K562 (cell line): ENCODE measurements around the gene KCNJ12. TPM values are rescaled to one million over a fixed set of nuclear protein-coding genes. Genes with fewer than 3 reads are reported as not detected.
A peak's percentile ranks its signal among the peaks of the same experiment; 100 is the strongest.

ENCODE experiments used
- ATAC-seq: fragments of 200-7000 bp; cut with Tn5 transposase; 3 replicates; pipeline ENCODE4 v1.9.1; 2020; ENCODE audit warnings: moderate library complexity
- BruUV-seq: library from RNA; stranded (reverse); fragments of 400-500 nt; replicated peaks from 2 replicates; lab custom pipeline; 2021; lab: Mats Ljungman, UMichigan
- CTCF ChIA-PET: fragments of 300-600 bp; formaldehyde crosslinking; extraction: SDS; loops from one replicate; lab custom pipeline; 2021; ENCODE audit warnings: low intra/inter-chr PET ratio; lab: Yijun Ruan, JAX
- POLR2A ChIA-PET: fragments of 300-600, 350-650 bp; sonication (Branson Sonifier 250); formaldehyde crosslinking; extraction: SDS; loops from one replicate; lab custom pipeline; 2021; ENCODE audit warnings: antibody characterized with exemption, inconsistent platforms; lab: Yijun Ruan, JAX
- DNase-seq, 4 experiments: peaks; one replicate each; pipeline versions ENCODE4 v3.0.0 to v3.0.0-alpha.2; 2011 to 2018; ENCODE audit warnings: low spot score in 3 of 4, mixed read lengths in 3 of 4; ENCODE audit errors: extremely low read depth in 1 of 4
- FAIRE-seq: peaks from 2 replicates; lab custom pipeline; 2011; peaks lifted over from hg19 to GRCh38; lab: Jason Lieb, UNC
- H2AFZ ChIP-seq: 2 replicates; pipeline ENCODE4 v1.6.0; 2011; ENCODE audit warnings: low read depth, low read length, control low read depth, inconsistent platforms
- H3K27ac ChIP-seq: fragments of 200-600 bp; 3 replicates; pipeline ENCODE4 v1.8.0; 2011; ENCODE audit warnings: low read depth, mild to moderate bottlenecking, control low read depth, inconsistent platforms, low read length, moderate library complexity, mixed read lengths; ENCODE audit errors: extremely low read depth
- H3K27me3 ChIP-seq, 2 experiments: fragments of 300-600 bp in 1 of 2; 2 replicates in 1 of 2; 3 replicates in 1 of 2; pipeline versions ENCODE4 v1.6.0 to v1.8.0; 2011; ENCODE audit warnings: inconsistent platforms in 2 of 2, low read length in 2 of 2, mild to moderate bottlenecking in 1 of 2, mixed read lengths in 1 of 2, moderate library complexity in 1 of 2; ENCODE audit not compliant: control insufficient read depth in 2 of 2, insufficient read depth in 2 of 2
- H3K36me3 ChIP-seq: fragments of 300-600 bp; 3 replicates; pipeline ENCODE4 v1.8.0; 2011; ENCODE audit warnings: mild to moderate bottlenecking, low read length, inconsistent platforms; ENCODE audit not compliant: control insufficient read depth, insufficient read depth
- H3K4me1 ChIP-seq, 2 experiments: fragments of 200-600 bp in 1 of 2; replicated peaks in 1 of 2; 2 replicates in 1 of 2; 3 replicates in 1 of 2; pipeline versions ENCODE4 v1.5.1 to v1.8.0; 2011; ENCODE audit warnings: inconsistent platforms in 2 of 2, low read length in 2 of 2, mild to moderate bottlenecking in 1 of 2, mixed read lengths in 1 of 2, moderate library complexity in 1 of 2; ENCODE audit not compliant: control insufficient read depth in 2 of 2, insufficient read depth in 2 of 2
- H3K4me2 ChIP-seq: 2 replicates; pipeline ENCODE4 v1.6.1; 2011; ENCODE audit warnings: low read length, control low read depth, inconsistent platforms, mixed read lengths; ENCODE audit not compliant: insufficient read depth
- H3K4me3 ChIP-seq: fragments of 200-600 bp; sonication (generic), shearing (Covaris generic); 2 replicates; pipeline ENCODE4 v1.5.1; 2016; ENCODE audit warnings: control low read depth, inconsistent platforms
- H3K79me2 ChIP-seq: fragments of 200-600 bp; 3 replicates; pipeline ENCODE4 v1.8.0; 2011; ENCODE audit warnings: low read length, inconsistent platforms; ENCODE audit not compliant: control insufficient read depth, insufficient read depth
- H3K9ac ChIP-seq, 2 experiments: 2 replicates each; pipeline versions ENCODE4 v1.6.0 to v1.6.1; 2011; ENCODE audit warnings: low read depth in 2 of 2, low read length in 2 of 2, control low read depth in 1 of 2, inconsistent platforms in 1 of 2, mild to moderate bottlenecking in 1 of 2, mixed read lengths in 1 of 2; ENCODE audit not compliant: insufficient read depth in 1 of 2
- H3K9me1 ChIP-seq: one replicate; pipeline ENCODE4 v1.6.0; 2011; ENCODE audit warnings: inconsistent platforms, mild to moderate bottlenecking, low read length, moderate library complexity; ENCODE audit not compliant: control insufficient read depth, insufficient read depth
- H3K9me3 ChIP-seq: replicated peaks from 2 replicates; pipeline ENCODE4 v1.5.1; 2011; ENCODE audit warnings: low read depth, low read length, inconsistent platforms; ENCODE audit not compliant: control insufficient read depth, insufficient read depth
- H4K20me1 ChIP-seq: replicated peaks from 2 replicates; pipeline ENCODE4 v1.6.1; 2011; ENCODE audit warnings: low read length, inconsistent platforms, mixed read lengths; ENCODE audit not compliant: control insufficient read depth, insufficient read depth
- C11orf30 ChIP-seq: fragments of 450-650 bp; IDR thresholded peaks from 2 replicates; pipeline ENCODE4 v1.6.1; 2016; ENCODE audit warnings: low read depth, mild to moderate bottlenecking
- EP300 ChIP-seq: IDR thresholded peaks from 2 replicates; pipeline ENCODE4 v1.6.1; 2012; ENCODE audit warnings: low read length, improper control_type of control experiment
- EZH2 ChIP-seq: IDR thresholded peaks from 2 replicates; pipeline ENCODE4 v1.6.1; 2012; ENCODE audit warnings: low read depth, mild to moderate bottlenecking, inconsistent platforms, low read length, borderline replicate concordance
- L3MBTL2 ChIP-seq: fragments of 450-650 bp; IDR thresholded peaks from 2 replicates; pipeline ENCODE4 v1.6.1; 2016; ENCODE audit warnings: mild to moderate bottlenecking, moderate library complexity
- MAFG ChIP-seq: fragments of 450-650 bp; conservative IDR thresholded peaks from 2 replicates; pipeline ENCODE4 v1.6.1; 2016; ENCODE audit warnings: missing genetic modification characterization, missing compliant biosample characterization
- MTA3 ChIP-seq: fragments of 450-650 bp; formaldehyde crosslinking; IDR thresholded peaks from 2 replicates; pipeline ENCODE4 v1.6.1; 2017; ENCODE audit warnings: mild to moderate bottlenecking, borderline replicate concordance
- ZBTB7A ChIP-seq: IDR thresholded peaks from 2 replicates; pipeline ENCODE4 v1.6.1; 2011; ENCODE audit warnings: low read depth, mild to moderate bottlenecking, low read length, moderate library complexity, borderline replicate concordance; ENCODE audit not compliant: control insufficient read depth
- ZNF316 ChIP-seq: fragments of 450-650 bp; IDR thresholded peaks from 2 replicates; pipeline ENCODE4 v1.6.1; 2016
- WGBS: fragments of 100-300 bp; shearing (Covaris generic); methylation state at CpG from one replicate; pipeline ENCODE4 v1.1.6; 2016; ENCODE audit warnings: low coverage, mixed read lengths; ENCODE audit not compliant: insufficient coverage; ENCODE audit errors: missing lambda C conversion rate; 5-methylcytosine and 5-hydroxymethylcytosine counted together
- in situ Hi-C: fragments of 300-500 bp; cut with MboI; formaldehyde crosslinking; loops from 4 replicates; pipeline ENCODE4 v1.15.0; 2018; ENCODE audit warnings: inconsistent platforms, mixed read lengths
- intact Hi-C: fragments of 100-400 bp; cut with micrococcal nuclease; formaldehyde crosslinking; loops from 2 replicates; pipeline ENCODE4 v1.14.2; 2022
- polyA plus RNA-seq, 8 experiments: library from polyadenylated mRNA; depleted of rRNA in 4 of 8; stranded (reverse) in 5 of 8; unstranded in 3 of 8; fragments of >200 nt; fragmentation: Nextera tagmentation in 2 of 8; fragmentation: Illumina TruSeq in 1 of 8; extraction: Ambion mirVana in 2 of 8; extraction: Trizol in 1 of 8; gene quantifications; 2 replicates each; pipeline versions ENCODE4 v1.2.1 to v1.2.3, GENCODE V29; 2011 to 2014; ENCODE audit warnings: inconsistent platforms in 1 of 8, missing spikeins in 1 of 8
- total RNA-seq, 7 experiments: library from RNA; depleted of rRNA in 6 of 7; stranded (reverse); fragments of >200 nt in 6 of 7; fragmentation: Illumina TruSeq in 2 of 7; extraction: Trizol in 2 of 7; gene quantifications; 2 replicates each; pipeline versions ENCODE4 v1.2.1 to v1.2.3, GENCODE V29; 2011 to 2021; ENCODE audit warnings: low replicate concordance in 1 of 7
- TF ChIP-seq, protein P1 (sequence below), 2 experiments: IDR thresholded peaks; 2 replicates each; pipeline ENCODE4 v1.6.1; 2012; ENCODE audit warnings: improper control_type of control experiment in 2 of 2, low read depth in 2 of 2, low read length in 2 of 2, borderline replicate concordance in 1 of 2
- TF ChIP-seq, protein P2 (sequence below), 2 experiments: IDR thresholded peaks; 2 replicates each; pipeline ENCODE4 v1.6.1; 2011; ENCODE audit warnings: borderline replicate concordance in 1 of 2, control low read depth in 1 of 2, low read depth in 1 of 2, low read length in 1 of 2, mild to moderate bottlenecking in 1 of 2, mixed read lengths in 1 of 2, moderate library complexity in 1 of 2; ENCODE audit not compliant: insufficient read depth in 1 of 2, insufficient read length in 1 of 2, poor library complexity in 1 of 2, severe bottlenecking in 1 of 2; ENCODE audit errors: extremely low read depth in 1 of 2

The KCNJ12 gene
- total and polyA plus RNA-seq, 9 of the 15 experiments (the other 6 are each of a cell fraction or from before 2014, with no cell fraction given), result 0.02 TPM; not detected in 8

DNA sequence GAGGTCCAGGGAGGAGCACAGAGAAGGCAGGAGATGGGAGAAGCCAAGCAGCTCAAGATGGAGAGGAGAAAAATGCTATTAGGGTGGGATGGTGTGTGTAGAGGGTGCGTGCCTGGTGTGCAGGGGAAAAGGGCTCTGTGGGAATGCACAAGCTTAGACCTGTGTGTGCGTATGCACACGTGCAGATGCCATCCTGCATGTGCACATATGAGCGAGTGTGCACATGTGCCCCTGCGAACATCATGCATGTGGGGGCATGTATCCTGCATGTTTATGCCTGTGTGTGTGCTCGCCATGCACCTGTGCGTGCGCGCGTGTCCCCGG is 438 bp upstream of the KCNJ12 start:
- Histone ChIP-seq H3K27me3 (peaks cover 0 to 40% of the 10 kb centered on the region in 2 experiments; a peak in 3 of 5 replicates), H4K20me1 (no peaks in the 10 kb centered on the region; the same call in none of the 2 replicates), H2AFZ (no peak overlapping the region), H3K36me3 (no peaks in the 10 kb centered on the region), H3K79me2 (no peaks in the 10 kb centered on the region), H3K27ac (no peak overlapping the region), H3K4me1 (peaks cover 0 to 23% of the 10 kb centered on the region in 2 experiments; a peak in 2 of 5 replicates), H3K9me3 (no peaks in the 10 kb centered on the region), H3K4me3 (no peak overlapping the region), H3K9ac (no peak overlapping the region), H3K9me1 (no peaks in the 10 kb centered on the region), H3K4me2 (no peak overlapping the region)
- no TSS peak for BruUV-seq
- FAIRE-seq (no peak), ATAC-seq (no peak), DNase-seq (no peak)
- intact Hi-C loops, result no loop called here
- TF ChIP-seq EP300 (no peak), ZBTB7A (no peak)
- in situ Hi-C loops, result no loop called here
- ChIA-PET CTCF (no interaction called here), POLR2A (no interaction called here)
- 45% methylated on average over 5 of the region's 11 CpGs for WGBS

DNA sequence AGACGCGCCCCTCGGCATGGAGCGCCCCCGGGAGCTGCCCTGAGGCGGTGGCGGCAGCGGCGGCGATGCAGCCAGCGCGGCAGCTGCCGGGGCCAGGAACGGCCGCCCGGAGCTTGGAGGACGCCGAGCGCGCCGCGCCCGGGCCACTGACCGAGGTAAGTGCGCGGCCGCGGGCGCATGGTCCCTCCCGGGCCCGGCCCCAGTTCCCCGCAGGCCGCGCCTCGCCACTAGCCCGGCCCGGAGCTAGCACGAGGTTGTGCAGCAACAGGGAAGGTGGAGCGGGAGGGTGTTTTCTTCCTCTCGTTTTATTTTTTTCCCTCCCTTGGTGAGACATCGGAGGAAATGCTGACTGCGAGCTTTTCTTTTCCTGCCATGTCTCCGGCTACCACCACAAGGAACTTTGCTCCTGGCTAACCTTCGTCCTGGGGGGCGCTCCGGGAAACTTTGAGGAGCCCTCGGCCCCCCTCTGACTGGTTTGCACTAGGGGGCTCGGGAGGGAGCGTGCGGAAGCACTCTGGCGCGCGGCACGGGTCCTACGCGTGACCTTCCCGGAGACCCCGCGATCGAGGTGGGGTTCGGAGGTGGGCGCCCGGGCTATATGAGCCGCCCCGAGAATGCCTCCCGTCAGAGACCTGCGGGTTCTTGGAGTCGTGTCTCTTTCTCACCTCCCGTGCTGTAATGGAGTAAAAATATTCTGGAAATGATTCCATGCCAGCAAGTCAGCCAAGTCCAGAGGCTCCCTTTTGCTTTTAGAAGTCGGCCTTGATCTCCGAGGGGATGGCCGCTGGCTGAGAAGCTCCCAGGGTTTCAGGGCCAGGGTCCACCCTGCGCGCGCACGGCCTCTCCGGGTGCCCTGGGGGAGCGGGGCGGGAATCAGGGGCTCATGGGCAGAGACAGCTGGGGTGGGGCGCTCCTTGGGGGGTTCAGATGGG is 868 bp downstream of the KCNJ12 start:
- Histone ChIP-seq H3K4me2 (no peak overlapping the region), H3K36me3 (no peaks in the 10 kb centered on the region), H3K27me3 (peaks cover 0 to 30% of the 10 kb centered on the region in 2 experiments; a peak in 3 of 5 replicates), H3K9ac (no peak overlapping the region), H2AFZ (no peak overlapping the region), H3K79me2 (no peaks in the 10 kb centered on the region), H3K27ac (no peak overlapping the region), H3K9me1 (no peaks in the 10 kb centered on the region), H4K20me1 (no peaks in the 10 kb centered on the region; the same call in none of the 2 replicates), H3K9me3 (no peaks in the 10 kb centered on the region), H3K4me3 (no peak overlapping the region), H3K4me1 (peaks cover 0 to 23% of the 10 kb centered on the region in 2 experiments; a peak in 2 of 5 replicates)
- CTCF ChIA-PET, result no interaction called here
- intact Hi-C loops (no loop called here), in situ Hi-C loops (no loop called here)
- POLR2A ChIA-PET, result no interaction called here
- DNase-seq, result peak in 3 of 4 experiments; percentile 14 to 30 (median 28)
- TF ChIP-seq MAFG (tag) (peak; percentile 31), ZNF316 (peak; percentile 43), EZH2 (no peak), C11orf30 (peak; percentile 36; the same call in 1 of the 2 replicates), MTA3 (no peak), L3MBTL2 (peak; percentile 51)
- TF ChIP-seq, protein P1, sequence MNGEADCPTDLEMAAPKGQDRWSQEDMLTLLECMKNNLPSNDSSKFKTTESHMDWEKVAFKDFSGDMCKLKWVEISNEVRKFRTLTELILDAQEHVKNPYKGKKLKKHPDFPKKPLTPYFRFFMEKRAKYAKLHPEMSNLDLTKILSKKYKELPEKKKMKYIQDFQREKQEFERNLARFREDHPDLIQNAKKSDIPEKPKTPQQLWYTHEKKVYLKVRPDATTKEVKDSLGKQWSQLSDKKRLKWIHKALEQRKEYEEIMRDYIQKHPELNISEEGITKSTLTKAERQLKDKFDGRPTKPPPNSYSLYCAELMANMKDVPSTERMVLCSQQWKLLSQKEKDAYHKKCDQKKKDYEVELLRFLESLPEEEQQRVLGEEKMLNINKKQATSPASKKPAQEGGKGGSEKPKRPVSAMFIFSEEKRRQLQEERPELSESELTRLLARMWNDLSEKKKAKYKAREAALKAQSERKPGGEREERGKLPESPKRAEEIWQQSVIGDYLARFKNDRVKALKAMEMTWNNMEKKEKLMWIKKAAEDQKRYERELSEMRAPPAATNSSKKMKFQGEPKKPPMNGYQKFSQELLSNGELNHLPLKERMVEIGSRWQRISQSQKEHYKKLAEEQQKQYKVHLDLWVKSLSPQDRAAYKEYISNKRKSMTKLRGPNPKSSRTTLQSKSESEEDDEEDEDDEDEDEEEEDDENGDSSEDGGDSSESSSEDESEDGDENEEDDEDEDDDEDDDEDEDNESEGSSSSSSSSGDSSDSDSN (IDR thresholded peaks at IDR 0.05; ENCODE audit: borderline replicate concordance in 1 of 2, low read depth in 2 of 2, low read length in 2 of 2), result peak in 1 of 2 experiments; percentile 43; a peak in 1 of 4 replicates
- TF ChIP-seq, protein P2, sequence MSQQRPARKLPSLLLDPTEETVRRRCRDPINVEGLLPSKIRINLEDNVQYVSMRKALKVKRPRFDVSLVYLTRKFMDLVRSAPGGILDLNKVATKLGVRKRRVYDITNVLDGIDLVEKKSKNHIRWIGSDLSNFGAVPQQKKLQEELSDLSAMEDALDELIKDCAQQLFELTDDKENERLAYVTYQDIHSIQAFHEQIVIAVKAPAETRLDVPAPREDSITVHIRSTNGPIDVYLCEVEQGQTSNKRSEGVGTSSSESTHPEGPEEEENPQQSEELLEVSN (IDR thresholded peaks at IDR 0.05; ENCODE audit: borderline replicate concordance in 1 of 2, extremely low read depth in 1 of 2, insufficient read depth in 1 of 2, insufficient read length in 1 of 2, low read depth in 1 of 2, low read length in 1 of 2, poor library complexity in 1 of 2, severe bottlenecking in 1 of 2), result peak in 1 of 2 experiments; percentile 62
- ATAC-seq, result peak; percentile 15; the same call in 2 of the 3 replicates
- no TSS peak for BruUV-seq
- no peak for FAIRE-seq
- 24% methylated on average over 30 of the region's 80 CpGs for WGBS
